ENCODE results near the gene PRPF31.

- TF ChIP-seq CTCF (conservative IDR thresholded peaks at IDR 0.05) (no peak), EZH2 (IDR thresholded peaks at IDR 0.05; ENCODE audit: low read depth) (no peak)
These were observed 16.2 kb upstream of the PRPF31 start for GRCh38 chr19:54099190-54099902.
